Stimulated activated CD8-positive, alpha-beta memory T cell treated with anti-CD3 and anti-CD28 coated beads, Interleukin-15, amount 100 ng/mL, for 48 hours (primary cell): ENCODE results near the gene NTNG2.

Experiments used
- DNase-seq, 2 donors: peaks; one replicate each; pipeline ENCODE4 v3.0.0-alpha.2; 2020; ENCODE audit warnings: low read depth in 2 of 2

The NTNG2 gene

GRCh38 chr9:132250324-132251262 is 88.7 kb downstream of the NTNG2 start:
- DNase-seq: no peak

DNA sequence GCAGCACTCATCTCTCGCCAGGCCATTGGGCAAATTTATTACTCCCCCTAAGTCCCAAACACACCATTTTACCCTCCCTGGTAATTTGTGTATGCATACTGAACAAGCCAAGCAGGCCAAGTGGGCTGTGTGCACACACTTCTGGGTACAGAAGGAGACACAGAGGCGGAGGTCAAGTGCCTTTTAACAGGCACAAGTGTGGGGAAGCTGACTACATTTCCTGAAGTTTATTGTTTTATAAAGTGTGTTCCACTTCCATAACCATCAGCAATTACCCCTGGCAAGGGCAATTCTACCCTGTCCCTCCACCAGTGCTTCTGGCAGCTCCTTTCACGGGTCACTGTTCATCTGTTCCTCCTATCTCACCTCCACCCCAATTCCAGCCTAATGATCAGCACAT is 99.0 kb downstream of the NTNG2 start:
- no peak for DNase-seq

GRCh38 chr9:132266017-132266416 is 104.2 kb downstream of the NTNG2 start:
- no peak for DNase-seq

DNA sequence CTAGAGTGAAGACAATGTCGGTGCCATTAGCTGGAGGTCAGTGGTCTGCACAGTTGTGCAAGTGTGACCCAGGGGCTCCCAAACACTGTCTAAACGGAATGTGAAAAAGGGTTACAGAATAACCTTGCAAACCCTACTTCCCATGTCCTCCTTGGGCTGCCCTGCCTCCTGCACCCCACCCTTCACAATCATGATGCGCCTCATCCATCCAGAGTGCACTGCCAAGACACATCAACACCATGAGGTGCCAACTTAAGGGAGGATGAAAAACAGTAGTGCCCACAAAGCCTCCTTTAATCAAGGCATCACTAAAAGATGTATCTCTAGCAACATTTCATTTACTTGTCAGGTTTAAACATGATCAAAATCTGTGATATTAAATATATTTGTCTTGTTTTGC is 105.8 kb downstream of the NTNG2 start:
- DNase-seq: no peak

DNA sequence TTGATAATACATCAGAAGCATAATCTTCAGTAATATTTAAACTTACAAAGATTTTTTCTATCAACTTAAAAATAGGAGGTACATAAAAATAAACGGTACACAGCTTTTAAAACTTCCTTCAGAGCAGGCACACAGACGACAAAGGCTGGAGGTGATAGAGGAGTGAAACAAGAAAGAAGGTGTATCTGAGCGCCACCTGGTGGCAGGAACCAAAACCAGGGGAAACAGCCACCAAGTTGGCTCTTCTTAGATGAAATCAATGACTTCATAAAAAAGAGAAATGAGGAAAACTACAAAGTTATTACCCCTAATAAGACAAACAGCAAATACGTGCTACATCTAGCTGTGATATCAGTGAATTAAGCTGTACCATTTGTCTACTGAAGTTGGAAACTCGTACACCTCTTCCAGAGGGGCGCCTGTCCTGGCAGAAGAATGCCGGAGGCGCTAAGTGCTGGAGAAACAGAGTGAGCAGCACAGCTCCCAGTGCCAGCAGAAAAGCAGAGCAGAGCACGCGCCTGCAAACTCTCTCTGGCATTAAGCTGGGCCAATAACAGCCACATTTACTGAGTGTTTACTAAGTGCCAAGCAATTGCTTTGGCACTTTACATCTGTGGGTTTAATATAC is 107.0 kb downstream of the NTNG2 start:
- DNase-seq: peak; percentile 33 to 35

DNA sequence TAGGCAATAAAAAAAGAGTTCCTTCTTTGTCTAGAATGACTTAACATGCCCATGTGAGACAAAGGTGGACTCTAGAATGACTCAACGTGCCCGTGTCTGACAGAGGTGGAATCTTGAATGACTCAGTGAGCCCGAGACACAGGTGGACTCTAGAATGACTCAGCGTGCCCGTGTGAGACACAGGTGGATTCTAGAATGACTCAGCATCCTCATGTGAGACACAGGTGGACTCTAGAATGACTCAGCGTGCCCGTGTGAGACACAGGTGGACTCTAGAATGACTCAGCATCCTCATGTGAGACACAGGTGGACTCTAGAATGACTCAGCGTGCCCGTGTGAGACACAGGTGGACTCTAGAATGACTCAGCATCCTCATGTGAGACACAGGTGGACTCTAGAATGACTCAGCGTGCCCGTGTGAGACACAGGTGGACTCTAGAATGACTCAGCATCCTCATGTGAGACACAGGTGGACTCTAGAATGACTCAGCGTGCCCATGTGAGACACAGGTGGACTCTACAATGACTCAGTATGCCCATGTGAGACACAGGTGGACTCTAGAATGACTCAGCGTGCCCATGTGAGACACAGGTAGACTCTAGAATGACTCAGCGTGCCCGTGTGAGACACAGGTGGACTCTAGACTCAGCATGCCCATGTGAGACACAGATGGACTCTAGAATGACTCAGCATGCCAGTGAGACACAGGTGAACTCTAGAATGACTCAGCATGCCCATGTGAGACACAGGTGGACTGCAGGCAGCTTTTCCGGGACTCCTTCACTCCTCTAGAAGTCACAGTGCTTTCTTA is 108.1 kb downstream of the NTNG2 start:
- DNase-seq: peak in 1 of 2 donors; percentile 43

DNA sequence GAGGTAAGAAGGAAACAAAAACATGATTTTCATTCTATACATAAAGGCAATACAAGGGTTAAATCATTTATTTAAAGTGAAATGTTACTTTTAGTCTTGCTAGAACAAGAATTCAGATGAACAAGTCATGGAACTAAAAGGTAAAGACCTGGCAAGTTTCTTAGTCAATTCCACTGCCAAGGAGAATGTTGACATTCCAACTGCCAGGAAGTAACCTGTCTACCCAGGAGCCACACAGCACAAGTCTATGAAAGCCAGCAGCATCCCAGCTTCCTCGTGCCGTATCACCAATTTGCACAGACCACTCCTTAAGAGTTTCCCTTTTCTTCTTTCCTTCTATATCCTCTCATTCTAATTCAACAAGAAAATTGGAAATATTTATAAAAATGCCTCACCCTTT is 113.0 kb downstream of the NTNG2 start:
- DNase-seq: no peak

GRCh38 chr9:132283165-132283564 is 121.3 kb downstream of the NTNG2 start:
- peak in 1 of 2 donors; percentile 36 for DNase-seq

DNA sequence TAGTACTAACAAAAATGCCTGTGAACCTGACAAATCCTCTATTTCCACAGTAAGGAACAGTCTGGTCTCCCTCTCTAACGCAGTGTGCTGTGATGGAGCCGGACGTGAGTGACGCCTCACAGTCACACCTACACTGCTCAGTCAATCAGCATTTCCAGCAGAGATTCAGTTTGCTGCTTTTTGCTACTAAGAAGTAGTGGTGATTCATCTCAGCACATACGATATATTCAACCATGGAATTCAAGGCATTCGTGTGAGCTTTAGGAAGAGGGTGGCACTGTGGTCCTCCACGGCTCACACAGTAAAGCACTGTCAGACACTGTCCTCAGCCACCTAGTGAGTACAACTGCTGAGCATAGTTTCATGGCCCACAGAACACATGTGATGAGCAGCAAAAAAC is 122.0 kb downstream of the NTNG2 start:
- no peak for DNase-seq

- DNase-seq: no peak
Measured at GRCh38 chr9:132287256-132287760, 125.5 kb downstream of the NTNG2 start.

- no peak for DNase-seq
Measured at GRCh38 chr9:132288361-132288760, 126.5 kb downstream of the NTNG2 start.

DNA sequence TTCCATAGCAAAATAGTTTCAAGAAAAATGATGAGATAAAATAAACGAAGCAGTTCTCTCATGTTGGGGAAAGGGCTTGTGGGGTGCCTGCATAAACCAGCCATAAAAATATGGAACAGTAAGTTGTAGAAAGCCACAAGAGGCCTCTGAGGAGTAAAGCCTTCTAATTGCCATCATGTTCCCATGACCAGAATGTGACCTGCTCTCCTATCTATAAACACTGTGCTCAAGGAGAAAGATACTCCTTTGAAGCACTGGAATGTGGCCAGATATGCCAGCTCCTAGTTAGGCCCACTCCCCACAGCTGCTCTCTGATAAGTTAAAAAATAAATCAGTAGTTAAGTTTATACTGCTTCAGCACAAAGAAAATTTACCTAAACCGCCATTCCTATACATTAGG is 127.1 kb downstream of the NTNG2 start:
- no peak for DNase-seq

DNA sequence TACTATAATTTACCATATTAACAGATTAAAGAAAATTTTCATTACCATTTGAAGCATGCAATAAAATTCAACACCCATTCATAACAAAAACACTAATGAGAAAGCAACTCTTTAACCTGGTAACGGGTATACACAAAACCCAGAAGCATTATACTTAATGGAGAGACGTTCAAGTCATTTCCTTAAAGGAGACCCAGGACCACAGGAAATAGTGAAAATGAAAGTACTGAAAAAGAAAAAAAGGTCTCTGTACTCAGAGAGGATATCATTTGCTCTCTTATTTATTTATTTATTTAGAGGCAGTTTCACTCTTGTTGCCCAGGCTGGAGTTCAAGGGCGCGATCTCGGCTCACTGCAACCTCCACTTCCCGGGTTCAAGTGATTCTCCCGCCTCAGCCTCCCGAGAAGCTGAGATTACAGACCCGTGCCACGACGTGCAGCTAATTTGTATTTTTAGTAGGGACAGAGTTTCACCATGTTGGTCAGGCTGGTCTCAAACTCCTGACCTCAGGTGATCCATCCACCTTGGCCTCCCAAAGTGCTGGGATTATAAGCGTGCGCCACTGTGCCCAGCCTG is 131.4 kb downstream of the NTNG2 start:
- no peak for DNase-seq
